Endothelial cell (in vitro differentiated cells): ENCODE measurements around the gene PABPN1L. TPM values are rescaled to one million over a fixed set of nuclear protein-coding genes. Genes with fewer than 3 reads are reported as not detected.

Experiments used
- DNase-seq: peaks from one replicate; pipeline ENCODE4 v3.0.0; 2021; ENCODE audit warnings: low spot score
- H3K27ac Mint-ChIP-seq: one replicate; pipeline ENCODE4 v1.8.0; 2021; ENCODE audit warnings: mixed read lengths, inconsistent platforms; ENCODE audit not compliant: unreplicated experiment
- H3K27me3 Mint-ChIP-seq: one replicate; pipeline ENCODE4 v1.8.0; 2021; ENCODE audit warnings: mild to moderate bottlenecking, moderate library complexity, mixed read lengths, inconsistent platforms; ENCODE audit not compliant: unreplicated experiment
- H3K36me3 Mint-ChIP-seq: one replicate; pipeline ENCODE4 v1.8.0; 2021; ENCODE audit warnings: mild to moderate bottlenecking, low read depth, mixed read lengths, inconsistent platforms; ENCODE audit not compliant: unreplicated experiment
- H3K4me1 Mint-ChIP-seq: one replicate; pipeline ENCODE4 v1.8.0; 2021; ENCODE audit warnings: mild to moderate bottlenecking, mixed read lengths, inconsistent platforms; ENCODE audit not compliant: unreplicated experiment
- H3K4me3 Mint-ChIP-seq: one replicate; pipeline ENCODE4 v1.8.0; 2021; ENCODE audit warnings: mild to moderate bottlenecking, mixed read lengths, inconsistent platforms; ENCODE audit not compliant: unreplicated experiment
- H3K9me3 Mint-ChIP-seq: one replicate; pipeline ENCODE4 v1.8.0; 2021; ENCODE audit warnings: mixed read lengths, inconsistent platforms; ENCODE audit not compliant: unreplicated experiment
- total RNA-seq: library from RNA; stranded (reverse); fragmentation: NEBNext Ultra II Directional; extraction: Animal tissue kit (Norgen Biotek cat#: 25700); gene quantifications from one replicate; pipeline ENCODE4 v1.2.1, GENCODE V29; 2021; ENCODE audit not compliant: unreplicated experiment
- TF ChIP-seq, protein P1 (sequence below): fragments of 200-600 bp; sonication (generic); IDR thresholded peaks from one replicate; pipeline ENCODE4 v1.5.0; 2021; ENCODE audit warnings: antibody characterized with exemption; ENCODE audit not compliant: unreplicated experiment

Gene PABPN1L
- total RNA-seq, 1 donor from 2014 or later = not detected

DNA sequence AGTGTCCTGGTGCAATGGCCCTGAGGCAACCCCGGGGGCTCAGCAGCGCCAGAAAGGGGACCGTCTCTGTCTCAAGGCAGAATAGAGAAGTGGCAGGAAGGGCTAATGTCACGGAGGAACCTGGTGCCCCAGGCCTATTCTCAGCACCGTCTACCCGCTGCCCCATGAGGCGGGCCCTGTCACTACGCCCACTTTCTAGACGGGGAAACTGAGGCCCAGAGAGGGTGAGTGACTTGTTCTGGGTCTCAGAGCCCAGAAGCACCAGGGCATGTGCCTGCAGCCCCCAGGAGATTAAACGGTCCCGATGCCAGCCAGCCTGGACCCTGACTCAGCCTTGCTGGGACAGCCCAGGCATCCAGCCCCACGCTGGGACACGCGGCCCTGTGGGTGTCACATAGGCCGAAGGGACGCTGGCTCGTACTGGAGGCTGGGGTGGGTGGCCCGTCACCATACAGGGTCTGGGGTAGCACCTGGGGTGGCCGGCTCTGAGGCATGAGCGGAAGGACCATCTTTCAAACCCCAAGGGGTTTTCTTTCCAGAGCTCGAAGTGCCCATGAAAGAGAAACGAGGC, 40.2 kb upstream of the PABPN1L start:
- Mint-ChIP-seq H3K27ac (no peak overlapping the region), H3K4me1 (no peaks in the 10 kb centered on the region), H3K4me3 (no peak overlapping the region), H3K27me3 (peaks cover 16% of the 10 kb centered on the region), H3K36me3 (no peaks in the 10 kb centered on the region), H3K9me3 (no peaks in the 10 kb centered on the region)
- TF ChIP-seq, protein P1, sequence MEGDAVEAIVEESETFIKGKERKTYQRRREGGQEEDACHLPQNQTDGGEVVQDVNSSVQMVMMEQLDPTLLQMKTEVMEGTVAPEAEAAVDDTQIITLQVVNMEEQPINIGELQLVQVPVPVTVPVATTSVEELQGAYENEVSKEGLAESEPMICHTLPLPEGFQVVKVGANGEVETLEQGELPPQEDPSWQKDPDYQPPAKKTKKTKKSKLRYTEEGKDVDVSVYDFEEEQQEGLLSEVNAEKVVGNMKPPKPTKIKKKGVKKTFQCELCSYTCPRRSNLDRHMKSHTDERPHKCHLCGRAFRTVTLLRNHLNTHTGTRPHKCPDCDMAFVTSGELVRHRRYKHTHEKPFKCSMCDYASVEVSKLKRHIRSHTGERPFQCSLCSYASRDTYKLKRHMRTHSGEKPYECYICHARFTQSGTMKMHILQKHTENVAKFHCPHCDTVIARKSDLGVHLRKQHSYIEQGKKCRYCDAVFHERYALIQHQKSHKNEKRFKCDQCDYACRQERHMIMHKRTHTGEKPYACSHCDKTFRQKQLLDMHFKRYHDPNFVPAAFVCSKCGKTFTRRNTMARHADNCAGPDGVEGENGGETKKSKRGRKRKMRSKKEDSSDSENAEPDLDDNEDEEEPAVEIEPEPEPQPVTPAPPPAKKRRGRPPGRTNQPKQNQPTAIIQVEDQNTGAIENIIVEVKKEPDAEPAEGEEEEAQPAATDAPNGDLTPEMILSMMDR = no peak
- no peak for DNase-seq

DNA sequence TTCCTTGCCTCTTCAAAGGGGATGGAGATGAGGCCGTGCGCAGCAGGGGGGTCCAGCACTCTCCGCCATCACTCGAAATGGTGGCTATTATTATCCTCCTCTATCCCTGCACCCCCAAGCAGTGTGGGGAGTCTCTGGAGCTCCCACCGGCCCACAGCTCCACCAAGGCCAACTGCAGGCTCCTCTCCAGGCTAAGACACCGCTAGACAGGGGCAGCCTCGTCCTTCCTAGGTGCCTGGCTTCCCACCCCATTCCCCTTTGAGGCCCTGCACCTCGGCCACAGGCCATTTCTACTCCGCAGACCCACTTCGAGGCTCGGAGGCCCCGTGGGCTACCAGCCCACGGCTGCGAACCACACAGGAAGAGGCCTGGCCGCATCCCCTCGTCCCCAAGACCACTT, 39.6 kb upstream of the PABPN1L start:
- peaks cover 16% of the 10 kb centered on the region for H3K27me3 Mint-ChIP-seq
- no peak overlapping the region for H3K4me3 Mint-ChIP-seq
- DNase-seq = no peak
- no peaks in the 10 kb centered on the region for H3K36me3 Mint-ChIP-seq
- TF ChIP-seq, protein P1 = no peak
- H3K9me3 Mint-ChIP-seq = no peaks in the 10 kb centered on the region
- H3K27ac Mint-ChIP-seq = no peak overlapping the region
- H3K4me1 Mint-ChIP-seq = no peaks in the 10 kb centered on the region

DNA sequence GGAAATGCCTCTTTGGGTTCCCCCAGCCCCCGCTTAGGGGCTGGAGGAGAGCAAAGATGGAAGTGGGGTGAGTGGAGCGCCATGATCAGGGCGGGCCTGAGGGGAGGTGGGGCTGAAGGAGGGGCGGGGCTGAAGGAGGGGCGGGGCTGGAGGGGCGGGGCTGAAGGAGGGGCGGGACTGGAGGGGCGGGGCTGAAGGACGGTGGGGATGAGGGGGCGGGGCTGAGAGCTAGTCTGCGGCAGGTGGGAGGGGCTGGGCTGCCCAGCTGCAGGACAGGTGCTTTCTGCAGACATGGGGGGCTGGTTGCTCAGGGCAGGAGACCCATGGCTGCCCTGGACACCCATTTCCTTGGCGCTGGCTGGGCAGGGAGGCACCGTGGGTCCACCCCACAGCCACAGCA, 39.1 kb upstream of the PABPN1L start:
- Mint-ChIP-seq H3K4me1 (no peaks in the 10 kb centered on the region), H3K27ac (no peak overlapping the region), H3K36me3 (no peaks in the 10 kb centered on the region), H3K27me3 (peaks cover 16% of the 10 kb centered on the region), H3K4me3 (no peak overlapping the region), H3K9me3 (no peaks in the 10 kb centered on the region)
- TF ChIP-seq, protein P1 = no peak
- DNase-seq = peak; percentile 41

DNA sequence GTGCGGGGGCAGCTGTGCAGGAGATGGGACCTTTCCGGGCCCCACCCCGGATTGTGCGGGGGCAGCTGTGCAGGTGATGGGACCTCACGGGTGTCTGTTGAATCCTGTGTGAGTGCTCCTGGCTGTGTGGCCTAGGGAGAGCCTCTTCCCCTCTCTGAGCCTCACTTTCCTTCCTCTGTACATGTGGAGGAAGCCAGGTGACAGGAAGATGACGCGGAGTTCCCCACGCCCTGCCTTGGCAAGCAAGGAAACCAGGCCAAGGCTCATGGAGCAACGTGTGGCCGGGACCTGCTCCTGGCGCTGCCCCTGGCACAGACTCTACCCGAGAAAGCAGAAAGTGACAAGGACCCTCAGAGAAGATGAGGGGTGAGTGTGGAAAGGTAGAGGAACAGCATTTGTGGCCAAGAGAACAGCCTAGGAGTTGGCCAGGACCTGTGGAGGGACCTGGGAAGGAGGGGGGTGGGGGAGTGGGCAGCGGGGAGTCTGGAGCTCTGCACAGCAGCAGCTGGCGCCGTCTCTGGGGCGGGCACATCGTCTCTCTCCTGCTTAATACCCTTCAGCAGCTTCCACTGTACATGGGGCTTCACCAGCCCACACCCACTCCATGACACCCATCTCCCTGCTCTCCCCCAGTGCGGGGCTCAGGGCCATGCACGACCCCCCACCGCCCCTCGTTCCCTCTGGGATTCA, 38.4 kb upstream of the PABPN1L start:
- Mint-ChIP-seq H3K4me3 (no peak overlapping the region), H3K4me1 (no peaks in the 10 kb centered on the region), H3K27ac (no peak overlapping the region), H3K27me3 (peaks cover 16% of the 10 kb centered on the region), H3K9me3 (no peaks in the 10 kb centered on the region), H3K36me3 (no peaks in the 10 kb centered on the region)
- TF ChIP-seq, protein P1 = no peak
- DNase-seq = no peak

DNA sequence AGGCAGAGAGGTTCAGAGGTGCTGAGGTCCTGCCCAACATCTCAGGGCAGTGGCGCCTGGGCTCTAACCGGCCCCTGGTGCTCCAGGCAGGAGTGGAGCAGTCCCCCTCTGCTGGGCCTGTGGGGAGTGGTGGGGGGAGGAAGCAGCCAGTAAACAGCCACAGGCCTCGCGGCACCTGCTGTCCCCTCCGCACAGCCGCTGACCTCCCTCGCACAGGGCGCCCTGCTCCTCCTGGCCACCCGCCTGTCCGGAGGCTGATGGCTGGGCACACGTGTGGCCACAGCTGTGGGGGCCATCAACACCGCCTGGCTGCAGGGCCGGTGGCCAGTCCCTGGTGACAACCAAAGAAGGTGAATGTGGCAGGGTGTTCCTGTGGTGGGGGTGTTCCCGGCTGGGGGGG, 36.8 kb upstream of the PABPN1L start:
- H3K36me3 Mint-ChIP-seq = no peaks in the 10 kb centered on the region
- no peak overlapping the region for H3K27ac Mint-ChIP-seq
- no peaks in the 10 kb centered on the region for H3K9me3 Mint-ChIP-seq
- TF ChIP-seq, protein P1 = no peak
- no peak overlapping the region for H3K4me3 Mint-ChIP-seq
- H3K4me1 Mint-ChIP-seq = no peaks in the 10 kb centered on the region
- peaks cover 16% of the 10 kb centered on the region for H3K27me3 Mint-ChIP-seq
- no peak for DNase-seq
